Epithelial cell of alveolus of lung (primary cell): Measurements from ENCODE around the gene CACNA1B. TPM values are rescaled to one million over a fixed set of nuclear protein-coding genes. Genes with fewer than 3 reads are reported as not detected.

ENCODE experiments used
- total RNA-seq: library from RNA; depleted of rRNA; stranded (reverse); fragments of >200 nt; gene quantifications from 2 replicates; pipeline ENCODE4 v1.2.1, GENCODE V29; 2015

CACNA1B gene
- total RNA-seq, result under 0.01 and 0.13 TPM in 2 replicates

DNA sequence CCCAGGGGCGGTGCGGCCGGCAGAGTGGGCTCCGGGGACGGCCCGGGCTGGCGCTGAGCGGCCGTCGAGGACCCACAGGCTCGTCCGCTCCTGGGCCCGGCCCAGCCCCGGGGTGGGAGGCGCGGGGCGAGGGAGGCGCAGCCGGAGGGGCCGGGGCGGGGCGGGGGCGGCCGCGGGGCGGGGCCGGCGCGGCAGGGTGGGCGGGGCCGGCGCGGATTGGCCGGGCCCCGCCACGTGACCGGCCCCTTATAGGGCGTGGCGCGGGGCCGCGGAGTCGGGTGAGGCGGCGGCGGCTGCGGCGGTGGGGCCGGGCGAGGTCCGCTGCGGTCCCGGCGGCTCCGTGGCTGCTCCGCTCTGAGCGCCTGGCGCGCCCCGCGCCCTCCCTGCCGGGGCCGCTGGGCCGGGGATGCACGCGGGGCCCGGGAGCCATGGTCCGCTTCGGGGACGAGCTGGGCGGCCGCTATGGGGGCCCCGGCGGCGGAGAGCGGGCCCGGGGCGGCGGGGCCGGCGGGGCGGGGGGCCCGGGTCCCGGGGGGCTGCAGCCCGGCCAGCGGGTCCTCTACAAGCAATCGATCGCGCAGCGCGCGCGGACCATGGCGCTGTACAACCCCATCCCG, at the start of gene CACNA1B:
Gene CACNA1B (plus strand): TSS at position 277 of the 617 bp plus-strand sequence. CDS start 152 bp downstream, at position 429.

